ENCODE data around the gene C6orf132. TPM values are rescaled to one million over a fixed set of nuclear protein-coding genes. Genes with fewer than 3 reads are reported as not detected.
A peak's percentile ranks its signal among the peaks of the same experiment; 100 is the strongest.

The C6orf132 gene
- total and polyA plus RNA-seq, 2 of the 4 experiments (the other 2 are of a cell fraction) = 0.72 to 1.7 TPM

DNA sequence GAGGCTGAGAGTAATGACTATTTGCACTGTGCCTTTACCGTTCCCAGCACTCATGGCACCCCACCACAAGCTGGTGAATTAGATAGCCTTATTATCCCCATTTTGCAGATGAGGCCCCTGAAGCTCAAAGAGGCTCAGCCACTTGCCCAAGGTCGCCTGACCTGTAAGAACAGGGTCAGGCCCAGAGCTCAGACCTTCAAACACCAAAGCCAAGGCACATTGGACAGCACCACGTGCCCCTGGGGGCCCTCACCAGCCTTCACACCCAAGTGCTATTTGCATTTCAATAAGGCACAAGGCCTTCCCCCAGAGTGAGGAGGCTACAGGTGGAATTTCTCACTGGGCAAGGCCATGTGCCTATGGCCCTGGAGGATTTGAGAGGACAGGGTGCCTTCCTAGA lies 14.2 kb upstream of the C6orf132 start:
- H4K91ac ChIP-seq (ENCODE audit: insufficient read depth, low read depth, low read length) = no peak overlapping the region
- intact Hi-C loops (cut with micrococcal nuclease) = no loop called here
- no peak overlapping the region for H3K14ac ChIP-seq (replicated peaks; ENCODE audit: low read depth, low read length)
- 75% methylated on average over 2 of the region's 3 CpGs; no CpG with 5 or more reads in 1 of the 2 experiments for WGBS, 2 experiments (ENCODE audit: extremely low coverage in 2 of 2, insufficient read length in 1 of 2)
- no peak overlapping the region for H3K4ac ChIP-seq (ENCODE audit: low read depth, low read length)
- H3K9me3 ChIP-seq (ENCODE audit: control insufficient read depth, insufficient read depth, low read length) = no peaks in the 10 kb centered on the region
- no peak overlapping the region for H2BK5ac ChIP-seq (ENCODE audit: low read depth, low read length, poor library complexity, severe bottlenecking)
- dilution Hi-C loops (cut with HindIII; ENCODE audit: low sequenced_read_pairs, unreplicated experiment) = no loop called here
- H3K18ac ChIP-seq (ENCODE audit: low read depth, low read length) = no peak overlapping the region
- H3K4me3 ChIP-seq (ENCODE audit: insufficient read depth, low read depth, low read length) = no peak overlapping the region
- no peak overlapping the region for H3K23ac ChIP-seq (ENCODE audit: low read depth, low read length)
- no peak overlapping the region for H3K9ac ChIP-seq (ENCODE audit: low read depth, low read length)
- H3K56ac ChIP-seq (ENCODE audit: extremely low read depth, insufficient read depth, low read length) = no peak overlapping the region
- H4K5ac ChIP-seq (ENCODE audit: low read depth, low read length) = no peak overlapping the region
- H4K8ac ChIP-seq (ENCODE audit: low read depth in 2 of 2, low read length in 2 of 2) = no peak overlapping the region
- in situ Hi-C loops (cut with MboI; ENCODE audit: low sequenced_read_pairs) = no loop called here
- no peaks in the 10 kb centered on the region for H3K36me3 ChIP-seq (ENCODE audit: control insufficient read depth, insufficient read depth, low read length)
- no peak overlapping the region for H2BK120ac ChIP-seq (ENCODE audit: low read depth, low read length)
- H2BK15ac ChIP-seq (ENCODE audit: low read depth, low read length) = no peak overlapping the region; the same call in 2 of the 3 replicates
- H3K4me1 ChIP-seq (ENCODE audit: control insufficient read depth, insufficient read depth, low read length) = peaks cover 3% of the 10 kb centered on the region; the same call in 1 of the 2 replicates
- DNase-seq (no peak), ATAC-seq (ENCODE audit: low read depth) (no peak)
- H3K4me2 ChIP-seq (ENCODE audit: low read depth, low read length) = no peak overlapping the region
- H2AK9ac ChIP-seq (replicated peaks; ENCODE audit: low read depth, low read length, poor library complexity) = peak overlapping the region; percentile 72
- no peak overlapping the region for H2AFZ ChIP-seq (replicated peaks; ENCODE audit: low read length, poor library complexity)
- H3K79me1 ChIP-seq (ENCODE audit: low read depth in 1 of 2, low read length in 2 of 2) = no peaks in the 10 kb centered on the region
- TF ChIP-seq SMC3 (IDR thresholded peaks at IDR 0.05; ENCODE audit: low read depth, low read length) (no peak), BHLHE40 (IDR thresholded peaks at IDR 0.05; ENCODE audit: low read depth, low read length) (no peak), CHD1 (IDR thresholded peaks at IDR 0.05; ENCODE audit: low read depth, low read length) (no peak), MAFK (IDR thresholded peaks at IDR 0.05; ENCODE audit: low read depth, low read length) (no peak), RFX5 (IDR thresholded peaks at IDR 0.05; ENCODE audit: low read depth, low read length) (no peak), MXI1 (IDR thresholded peaks at IDR 0.05; ENCODE audit: borderline replicate concordance, low read depth, low read length) (no peak), RAD21 (IDR thresholded peaks at IDR 0.05; ENCODE audit: low read length) (no peak), FOS (IDR thresholded peaks at IDR 0.05; ENCODE audit: low read depth, low read length) (no peak), MAZ (IDR thresholded peaks at IDR 0.05; ENCODE audit: borderline replicate concordance, low read depth, low read length) (no peak), POLR2A (IDR thresholded peaks at IDR 0.05; ENCODE audit: low read depth, low read length) (no peak), NFE2L2 (IDR thresholded peaks at IDR 0.05; ENCODE audit: low read depth, low read length) (no peak), CEBPB (IDR thresholded peaks at IDR 0.05; ENCODE audit: low read depth, low read length) (no peak)
- TF ChIP-seq, protein P1, sequence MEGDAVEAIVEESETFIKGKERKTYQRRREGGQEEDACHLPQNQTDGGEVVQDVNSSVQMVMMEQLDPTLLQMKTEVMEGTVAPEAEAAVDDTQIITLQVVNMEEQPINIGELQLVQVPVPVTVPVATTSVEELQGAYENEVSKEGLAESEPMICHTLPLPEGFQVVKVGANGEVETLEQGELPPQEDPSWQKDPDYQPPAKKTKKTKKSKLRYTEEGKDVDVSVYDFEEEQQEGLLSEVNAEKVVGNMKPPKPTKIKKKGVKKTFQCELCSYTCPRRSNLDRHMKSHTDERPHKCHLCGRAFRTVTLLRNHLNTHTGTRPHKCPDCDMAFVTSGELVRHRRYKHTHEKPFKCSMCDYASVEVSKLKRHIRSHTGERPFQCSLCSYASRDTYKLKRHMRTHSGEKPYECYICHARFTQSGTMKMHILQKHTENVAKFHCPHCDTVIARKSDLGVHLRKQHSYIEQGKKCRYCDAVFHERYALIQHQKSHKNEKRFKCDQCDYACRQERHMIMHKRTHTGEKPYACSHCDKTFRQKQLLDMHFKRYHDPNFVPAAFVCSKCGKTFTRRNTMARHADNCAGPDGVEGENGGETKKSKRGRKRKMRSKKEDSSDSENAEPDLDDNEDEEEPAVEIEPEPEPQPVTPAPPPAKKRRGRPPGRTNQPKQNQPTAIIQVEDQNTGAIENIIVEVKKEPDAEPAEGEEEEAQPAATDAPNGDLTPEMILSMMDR (conservative IDR thresholded peaks at IDR 0.05; ENCODE audit: low read depth, low read length) = no peak
- TF ChIP-seq, protein P2, sequence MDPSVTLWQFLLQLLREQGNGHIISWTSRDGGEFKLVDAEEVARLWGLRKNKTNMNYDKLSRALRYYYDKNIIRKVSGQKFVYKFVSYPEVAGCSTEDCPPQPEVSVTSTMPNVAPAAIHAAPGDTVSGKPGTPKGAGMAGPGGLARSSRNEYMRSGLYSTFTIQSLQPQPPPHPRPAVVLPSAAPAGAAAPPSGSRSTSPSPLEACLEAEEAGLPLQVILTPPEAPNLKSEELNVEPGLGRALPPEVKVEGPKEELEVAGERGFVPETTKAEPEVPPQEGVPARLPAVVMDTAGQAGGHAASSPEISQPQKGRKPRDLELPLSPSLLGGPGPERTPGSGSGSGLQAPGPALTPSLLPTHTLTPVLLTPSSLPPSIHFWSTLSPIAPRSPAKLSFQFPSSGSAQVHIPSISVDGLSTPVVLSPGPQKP (IDR thresholded peaks at IDR 0.05; ENCODE audit: borderline replicate concordance, low read depth, low read length) = no peak
- CTCF ChIA-PET = interaction anchor here (0.6 kb wide), 1 partner anchor 20 kb away, joined by 3 read pairs; no protein-coding TSS in a partner anchor
- no peaks in the 10 kb centered on the region; the same call in 1 of the 2 replicates for H3K9me1 ChIP-seq (ENCODE audit: insufficient read depth, low read length)
- peaks cover 12% of the 10 kb centered on the region for H3K27me3 ChIP-seq (ENCODE audit: control insufficient read depth, insufficient read depth, low read length)
- no peak overlapping the region for H2BK20ac ChIP-seq (ENCODE audit: low read depth, low read length)
- no peak overlapping the region for H3K27ac ChIP-seq (ENCODE audit: insufficient read depth, low read length)
- H4K20me1 ChIP-seq (ENCODE audit: insufficient read depth, low read length) = no peaks in the 10 kb centered on the region
- POLR2A ChIA-PET (ENCODE audit: unreplicated experiment) = no interaction called here
- no TSS peak for BruUV-seq (replicated peaks)
- no peak overlapping the region for H2AK5ac ChIP-seq (ENCODE audit: low read depth, low read length)

Measured in IMR-90 (cell line).